Fibroblast of lung (primary cell): ENCODE data around the gene AGBL4. TPM values are rescaled to one million over a fixed set of nuclear protein-coding genes. Genes with fewer than 3 reads are reported as not detected.

Experiments used
- DNase-seq, 2 donors: peaks; one replicate each; pipeline versions ENCODE4 v3.0.0 to v3.0.0-alpha.2; 2010; ENCODE audit warnings: low read depth in 2 of 2
- H2AFZ ChIP-seq: 2 replicates; pipeline ENCODE4 v1.5.1; 2012; ENCODE audit warnings: low read length, control low read depth, inconsistent platforms
- H3K27ac ChIP-seq: 2 replicates; pipeline ENCODE4 v1.5.1; 2011; ENCODE audit warnings: low read length, control low read depth; ENCODE audit not compliant: insufficient read depth
- H3K27me3 ChIP-seq: 2 replicates; pipeline ENCODE4 v1.5.1; 2011; ENCODE audit warnings: mild to moderate bottlenecking, low read length; ENCODE audit not compliant: control insufficient read depth, insufficient read depth
- H3K36me3 ChIP-seq: 2 replicates; pipeline ENCODE4 v1.5.1; 2011; ENCODE audit warnings: low read length; ENCODE audit not compliant: control insufficient read depth, insufficient read depth
- H3K4me1 ChIP-seq: 2 replicates; pipeline ENCODE4 v1.5.1; 2011; ENCODE audit warnings: low read length; ENCODE audit not compliant: control insufficient read depth, insufficient read depth; ENCODE audit errors: extremely low read depth
- H3K4me2 ChIP-seq: 2 replicates; pipeline ENCODE4 v1.5.1; 2011; ENCODE audit warnings: low read length, control low read depth; ENCODE audit not compliant: insufficient read depth; ENCODE audit errors: extremely low read depth
- H3K4me3 ChIP-seq, 4 experiments: fragments of 200-600 bp in 1 of 4; sonication (generic) in 1 of 4; replicated peaks in 1 of 4; 2 replicates each; pipeline ENCODE4 v1.5.1; 2011 to 2016; ENCODE audit warnings: low read length in 4 of 4, low read depth in 3 of 4, mild to moderate bottlenecking in 3 of 4, control low read depth in 2 of 4, inconsistent platforms in 1 of 4, mixed read lengths in 1 of 4; ENCODE audit not compliant: insufficient read depth in 1 of 4; ENCODE audit errors: control extremely low read depth in 1 of 4
- H3K79me2 ChIP-seq: 2 replicates; pipeline ENCODE4 v1.5.1; 2012; ENCODE audit warnings: mild to moderate bottlenecking, low read length, inconsistent platforms; ENCODE audit not compliant: control insufficient read depth, insufficient read depth
- H3K9ac ChIP-seq: 2 replicates; pipeline ENCODE4 v1.5.1; 2011; ENCODE audit warnings: mild to moderate bottlenecking, low read length, control low read depth; ENCODE audit not compliant: insufficient read depth
- H3K9me3 ChIP-seq: 2 replicates; pipeline ENCODE4 v1.5.1; 2012; ENCODE audit warnings: low read depth, low read length; ENCODE audit not compliant: control insufficient read depth, insufficient read depth
- H4K20me1 ChIP-seq: 2 replicates; pipeline ENCODE4 v1.5.1; 2011; ENCODE audit warnings: low read length; ENCODE audit not compliant: control insufficient read depth, insufficient read depth; ENCODE audit errors: extremely low read depth
- CTCF ChIP-seq, 2 donors: IDR thresholded peaks in 1 of 2; conservative IDR thresholded peaks in 1 of 2; 1 replicate in 1 of 2; 2 replicates in 1 of 2; pipeline ENCODE4 v1.5.1; 2011 to 2012; ENCODE audit warnings: low read length in 2 of 2, control low read depth in 1 of 2, inconsistent platforms in 1 of 2, low read depth in 1 of 2, mild to moderate bottlenecking in 1 of 2
- EZH2 ChIP-seq: IDR thresholded peaks from 2 replicates; pipeline ENCODE4 v1.5.1; 2012; ENCODE audit warnings: low read length, control low read depth, mild to moderate bottlenecking; ENCODE audit errors: missing control alignments
- polyA plus RNA-seq, 2 donors: library from polyadenylated mRNA; depleted of rRNA in 1 of 2; stranded (reverse) in 1 of 2; unstranded in 1 of 2; fragments of >200 nt; gene quantifications; 2 replicates each; pipeline ENCODE4 v1.2.1, GENCODE V29; 2011 to 2012; ENCODE audit warnings: missing spikeins in 1 of 2
- total RNA-seq: library from RNA; depleted of rRNA; stranded (reverse); fragments of >200 nt; gene quantifications from 2 replicates; pipeline ENCODE4 v1.2.1, GENCODE V29; 2014

The AGBL4 gene
- total and polyA plus RNA-seq, 2 donors (not counting 1 experiment from before 2014, with no cell fraction given), result not detected

- Histone ChIP-seq H3K27ac (no peak overlapping the region), H3K4me3 (no peak overlapping the region), H3K9me3 (no peaks in the 10 kb centered on the region), H3K4me2 (no peak overlapping the region), H3K9ac (no peak overlapping the region), H3K27me3 (no peaks in the 10 kb centered on the region), H3K79me2 (no peaks in the 10 kb centered on the region), H3K36me3 (no peaks in the 10 kb centered on the region), H2AFZ (no peak overlapping the region), H4K20me1 (no peaks in the 10 kb centered on the region), H3K4me1 (no peaks in the 10 kb centered on the region)
- no peak for DNase-seq
- TF ChIP-seq EZH2 (no peak), CTCF (conservative IDR thresholded peaks at IDR 0.05 in 1 of 2, IDR thresholded peaks at IDR 0.05 in 1 of 2; ENCODE audit: low read depth in 1 of 2, low read length in 2 of 2) (no peak)
These were observed 667.2 kb downstream of the AGBL4 start for GRCh38 chr1:49356594-49356993.

- Histone ChIP-seq H3K36me3 (no peaks in the 10 kb centered on the region), H3K27ac (no peak overlapping the region), H3K4me1 (no peaks in the 10 kb centered on the region), H3K27me3 (no peaks in the 10 kb centered on the region), H2AFZ (no peak overlapping the region), H3K4me2 (no peak overlapping the region), H3K9me3 (no peaks in the 10 kb centered on the region), H3K4me3 (no peak overlapping the region), H3K79me2 (no peaks in the 10 kb centered on the region), H3K9ac (no peak overlapping the region), H4K20me1 (no peaks in the 10 kb centered on the region)
- TF ChIP-seq EZH2 (no peak), CTCF (conservative IDR thresholded peaks at IDR 0.05 in 1 of 2, IDR thresholded peaks at IDR 0.05 in 1 of 2; ENCODE audit: low read depth in 1 of 2, low read length in 2 of 2) (no peak)
- DNase-seq, result peak in 1 of 2 donors; percentile 74
These were observed 672.0 kb downstream of the AGBL4 start for GRCh38 chr1:49351768-49352167.

GRCh38 chr1:49346767-49347349 is 676.9 kb downstream of the AGBL4 start:
- H3K27ac ChIP-seq, result no peak overlapping the region
- no peaks in the 10 kb centered on the region for H3K36me3 ChIP-seq
- H3K27me3 ChIP-seq, result no peaks in the 10 kb centered on the region
- no peaks in the 10 kb centered on the region for H4K20me1 ChIP-seq
- H3K9me3 ChIP-seq, result no peaks in the 10 kb centered on the region
- TF ChIP-seq EZH2 (no peak), CTCF (conservative IDR thresholded peaks at IDR 0.05 in 1 of 2, IDR thresholded peaks at IDR 0.05 in 1 of 2; ENCODE audit: low read depth in 1 of 2, low read length in 2 of 2) (no peak)
- no peaks in the 10 kb centered on the region for H3K79me2 ChIP-seq
- H3K9ac ChIP-seq, result no peak overlapping the region
- H3K4me3 ChIP-seq, result no peak overlapping the region
- no peak overlapping the region for H3K4me2 ChIP-seq
- H2AFZ ChIP-seq, result no peak overlapping the region
- no peaks in the 10 kb centered on the region for H3K4me1 ChIP-seq
- DNase-seq, result peak in 1 of 2 donors; percentile 23
